Pancreas (tissue), 10 donors: ENCODE results near the gene SERTAD4. TPM values are rescaled to one million over a fixed set of nuclear protein-coding genes. Genes with fewer than 3 reads are reported as not detected.
"Not testable (repeated sequence)": the region's sequence is repeated elsewhere in the genome, so short reads cannot be mapped to it uniquely, and the experiment has no call there.

Source experiments
- ATAC-seq, 4 donors: fragments of 200-7000 bp; cut with Tn5 transposase; one replicate each; pipeline versions ENCODE4 v1.8.0 to v1.9.1; 2020; ENCODE audit warnings: mild to moderate bottlenecking in 4 of 4, moderate library complexity in 4 of 4
- DNase-seq, 6 donors: peaks; one replicate each; pipeline ENCODE4 v3.0.0-alpha.2; 2020
- FAIRE-seq: peaks from 2 replicates; lab custom pipeline; 2012; peaks lifted over from hg19 to GRCh38; lab: Jason Lieb, UNC
- H3K27ac ChIP-seq, 4 donors: fragments of 200-600 bp; sonication (generic); 1 replicate in 3 of 4; 2 replicates in 1 of 4; pipeline versions ENCODE4 v1.5.0 to v1.8.0; 2020
- H3K27me3 ChIP-seq, 4 donors: fragments of 200-600 bp; one replicate each; pipeline ENCODE4 v1.8.0; 2021
- H3K36me3 ChIP-seq, 3 donors: fragments of 200-600 bp; sonication (generic) in 1 of 3; one replicate each; pipeline versions ENCODE4 v1.5.0 to v1.8.0; 2020 to 2021
- H3K4me1 ChIP-seq, 3 donors: fragments of 200-600 bp; one replicate each; pipeline ENCODE4 v1.8.0; 2021
- H3K4me3 ChIP-seq, 4 donors: fragments of 200-600 bp; sonication (generic) in 2 of 4; one replicate each; pipeline versions ENCODE4 v1.5.0 to v1.8.0; 2020 to 2021
- H3K9me3 ChIP-seq, 4 donors: fragments of 200-600 bp; one replicate each; pipeline ENCODE4 v1.8.0; 2021
- WGBS, 2 donors: extraction: QIAGEN DNeasy Blood & Tissue Kit; methylation state at CpG; one replicate each; pipeline ENCODE4 v1.1.7; 2013; 5-methylcytosine and 5-hydroxymethylcytosine counted together
- intact Hi-C, 3 donors: fragments of 100-400 bp; cut with DNase I; formaldehyde crosslinking; loops; one replicate each; pipeline versions ENCODE4 v1.11.1 to v1.14.2; 2022
- polyA plus RNA-seq, 2 donors: library from polyadenylated mRNA; stranded (reverse); fragments of 200-250 nt; gene quantifications; one replicate each; pipeline ENCODE4 v1.2.3, GENCODE V29; 2013
- total RNA-seq, 6 donors: library from RNA; stranded (reverse); fragmentation: NEBNext Ultra II Directional in 4 of 6; extraction: Animal tissue kit (Norgen Biotek cat#: 25700) in 4 of 6; gene quantifications; one replicate each; pipeline versions ENCODE4 v1.2.1 to v1.2.4, GENCODE V29; 2021 to 2023
- TF ChIP-seq, protein P1 (sequence below), 4 donors: fragments of 200-600 bp; sonication (generic) in 3 of 4; IDR thresholded peaks; one replicate each; pipeline versions ENCODE4 v1.5.0 to v1.8.0; 2021; ENCODE audit warnings: antibody characterized with exemption in 4 of 4
- donor health status: healthy with polysubstance abuse.
- donor health status: DM: no; HTN: no; CAD: no; lungs with moderate emphysema.
- donor health status: DM: no; HTN: no; CAD: no.
- donor health status: control.
- donor health status: control.
- donor health status: Bipolar disorder and iron deficiency.
- donor health status: DM: yes; HTN: yes; CAD: no.
- donor health status: DM: no; HTN: no; CAD: no.
- donor health status: DM: no; HTN: no; CAD: no.
- donor health status: DM: yes; HTN: yes; CAD: no.

SERTAD4 gene
- total and polyA plus RNA-seq, 8 donors: 0.14 to 0.97 (median 0.26) TPM

DNA sequence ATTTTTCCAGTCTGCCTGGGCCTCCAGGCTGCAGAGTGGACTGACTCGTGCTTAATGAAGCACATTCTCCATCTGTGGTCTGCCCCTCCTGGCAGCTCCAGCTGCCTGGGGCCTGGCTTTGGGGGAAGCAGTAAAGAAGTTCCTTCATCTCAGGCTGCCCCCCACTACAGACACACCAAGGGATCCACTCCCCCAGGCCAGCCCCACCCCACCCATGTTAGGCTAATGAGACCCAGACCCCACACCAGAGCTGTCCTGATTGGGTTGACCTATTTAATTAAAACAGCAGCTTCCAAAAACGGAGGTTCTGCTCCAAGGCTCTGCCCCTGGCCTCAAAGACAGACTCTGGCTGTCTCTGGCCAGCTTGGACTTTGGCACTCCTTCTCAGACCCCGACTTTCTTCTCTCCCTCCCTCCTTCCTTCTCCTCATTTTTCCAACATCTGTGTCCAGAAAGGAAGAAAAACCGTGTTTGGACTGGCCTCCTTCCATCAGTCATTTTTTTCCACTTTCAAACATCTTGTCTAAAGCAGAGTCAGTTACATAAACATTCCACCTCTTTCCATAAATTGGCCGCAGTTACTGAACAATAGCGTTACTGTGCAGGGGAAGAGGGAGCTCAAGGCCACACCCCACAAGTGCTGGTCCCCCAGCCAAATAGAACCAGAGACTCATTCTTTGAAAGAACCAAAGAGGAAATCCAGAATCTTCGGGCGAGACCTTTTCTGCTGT lies 29.7 kb downstream of the SERTAD4 start:
- Histone ChIP-seq H3K4me3 (no peak overlapping the region), H3K27ac (no peak overlapping the region), H3K36me3 (no peaks in the 10 kb centered on the region), H3K9me3 (no peaks in the 10 kb centered on the region), H3K27me3 (no peaks in the 10 kb centered on the region), H3K4me1 (no peaks in the 10 kb centered on the region)
- DNase-seq: no peak
- intact Hi-C loops: no loop called here
- WGBS, 2 donors: 23 to 28% methylated on average over 8 of the region's 8 CpGs
- TF ChIP-seq, protein P1, sequence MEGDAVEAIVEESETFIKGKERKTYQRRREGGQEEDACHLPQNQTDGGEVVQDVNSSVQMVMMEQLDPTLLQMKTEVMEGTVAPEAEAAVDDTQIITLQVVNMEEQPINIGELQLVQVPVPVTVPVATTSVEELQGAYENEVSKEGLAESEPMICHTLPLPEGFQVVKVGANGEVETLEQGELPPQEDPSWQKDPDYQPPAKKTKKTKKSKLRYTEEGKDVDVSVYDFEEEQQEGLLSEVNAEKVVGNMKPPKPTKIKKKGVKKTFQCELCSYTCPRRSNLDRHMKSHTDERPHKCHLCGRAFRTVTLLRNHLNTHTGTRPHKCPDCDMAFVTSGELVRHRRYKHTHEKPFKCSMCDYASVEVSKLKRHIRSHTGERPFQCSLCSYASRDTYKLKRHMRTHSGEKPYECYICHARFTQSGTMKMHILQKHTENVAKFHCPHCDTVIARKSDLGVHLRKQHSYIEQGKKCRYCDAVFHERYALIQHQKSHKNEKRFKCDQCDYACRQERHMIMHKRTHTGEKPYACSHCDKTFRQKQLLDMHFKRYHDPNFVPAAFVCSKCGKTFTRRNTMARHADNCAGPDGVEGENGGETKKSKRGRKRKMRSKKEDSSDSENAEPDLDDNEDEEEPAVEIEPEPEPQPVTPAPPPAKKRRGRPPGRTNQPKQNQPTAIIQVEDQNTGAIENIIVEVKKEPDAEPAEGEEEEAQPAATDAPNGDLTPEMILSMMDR (IDR thresholded peaks at IDR 0.05): no peak
- FAIRE-seq: no peak
- ATAC-seq: peak in 3 of 4 donors; percentile 24 to 52 (median 48)

DNA sequence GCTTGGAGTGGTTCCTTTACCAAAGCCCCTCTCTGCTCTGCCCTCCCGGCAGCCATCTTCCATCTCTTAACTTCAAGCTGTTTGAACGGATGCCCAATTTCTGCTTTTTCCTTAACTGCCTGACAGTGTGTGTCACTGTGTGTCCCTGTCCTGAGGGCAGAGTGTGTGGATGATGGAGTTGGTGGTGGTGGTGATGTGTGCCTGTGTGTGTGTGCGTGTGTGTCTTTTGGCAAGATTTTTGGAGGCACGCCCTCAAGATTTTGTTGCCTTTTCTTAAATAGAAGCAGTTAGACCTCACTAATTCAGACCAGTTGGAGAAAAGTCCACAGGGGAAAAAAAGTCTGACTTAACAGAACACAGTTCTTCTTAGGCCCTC lies 30.3 kb downstream of the SERTAD4 start:
- H3K27me3 ChIP-seq: no peaks in the 10 kb centered on the region
- no peak overlapping the region for H3K27ac ChIP-seq
- ATAC-seq (no peak), DNase-seq (no peak), FAIRE-seq (no peak)
- no peaks in the 10 kb centered on the region for H3K36me3 ChIP-seq
- H3K9me3 ChIP-seq: no peaks in the 10 kb centered on the region
- H3K4me3 ChIP-seq: no peak overlapping the region
- intact Hi-C loops: no loop called here
- TF ChIP-seq, protein P1 (IDR thresholded peaks at IDR 0.05): no peak
- 77 to 84% methylated on average over 4 of the region's 4 CpGs for WGBS, 2 donors
- no peaks in the 10 kb centered on the region for H3K4me1 ChIP-seq

DNA sequence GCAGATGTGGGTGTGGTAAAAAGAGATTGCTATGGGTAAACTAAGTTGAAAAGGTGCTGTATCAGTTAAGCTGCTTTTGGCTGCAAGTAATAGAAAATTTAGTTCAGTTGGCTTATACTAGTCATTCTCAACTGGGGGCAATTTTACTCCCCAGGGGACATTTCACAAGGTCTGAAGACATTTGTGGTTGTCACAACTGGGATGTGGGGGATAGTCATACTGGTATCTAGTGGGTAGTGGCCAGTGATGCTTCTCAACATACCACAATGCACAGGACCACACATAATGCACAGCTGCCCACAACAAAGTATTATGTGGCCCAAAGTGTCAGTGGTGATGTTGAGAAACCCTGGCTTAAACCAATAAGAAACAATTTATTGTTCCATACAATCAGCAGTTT lies 31.4 kb downstream of the SERTAD4 start:
- Histone ChIP-seq H3K4me1 (no peaks in the 10 kb centered on the region), H3K36me3 (no peaks in the 10 kb centered on the region), H3K27ac (no peak overlapping the region), H3K9me3 (no peaks in the 10 kb centered on the region), H3K4me3 (no peak overlapping the region), H3K27me3 (no peaks in the 10 kb centered on the region)
- TF ChIP-seq, protein P1 (IDR thresholded peaks at IDR 0.05): no peak
- ATAC-seq (no peak), FAIRE-seq (no peak), DNase-seq (no peak)
- intact Hi-C loops: no loop called here

DNA sequence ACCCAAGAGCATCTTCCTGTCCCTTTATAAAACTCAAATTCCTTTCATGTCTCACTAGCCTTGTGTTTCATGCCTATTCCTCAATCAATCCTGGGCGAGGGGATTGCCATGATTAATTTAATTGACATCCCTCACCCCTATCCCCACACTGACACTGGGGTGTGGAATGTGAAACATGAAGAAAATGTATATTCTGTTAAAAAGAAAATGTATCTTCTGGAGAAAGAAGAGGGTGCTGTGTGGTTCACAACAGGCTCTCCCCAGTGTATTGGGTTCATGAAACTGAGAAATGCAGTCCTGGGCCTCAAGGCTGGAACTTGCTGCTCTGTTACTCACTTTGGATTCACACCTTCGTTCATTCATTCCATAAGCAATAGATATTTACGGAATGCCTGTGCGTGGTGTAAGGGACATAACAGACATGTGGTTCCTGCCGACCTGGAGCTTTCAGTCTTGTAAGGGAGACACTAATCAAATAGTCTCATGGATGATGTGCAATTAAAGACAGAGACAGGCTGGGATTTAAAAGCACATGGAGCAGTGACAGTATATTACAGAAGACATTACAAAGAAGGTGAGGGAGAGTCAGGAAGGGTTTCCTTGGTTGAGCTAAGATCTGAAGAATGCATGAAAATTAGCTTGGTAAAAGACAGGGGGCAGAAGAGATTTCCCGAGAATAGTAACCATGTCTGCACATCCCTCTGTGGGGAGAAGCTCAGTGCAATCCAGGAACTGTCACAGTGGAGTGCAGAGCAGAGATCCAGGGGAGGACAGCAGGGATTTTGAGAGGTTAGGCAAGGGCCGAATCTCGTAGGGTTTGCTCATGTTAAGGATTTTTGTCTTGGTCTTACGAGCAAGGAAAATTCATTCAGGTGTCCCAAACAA lies 32.1 kb downstream of the SERTAD4 start:
- Histone ChIP-seq H3K36me3 (no peaks in the 10 kb centered on the region), H3K27me3 (no peaks in the 10 kb centered on the region), H3K4me1 (no peaks in the 10 kb centered on the region), H3K27ac (no peak overlapping the region), H3K9me3 (no peaks in the 10 kb centered on the region), H3K4me3 (no peak overlapping the region)
- DNase-seq (no peak), ATAC-seq (no peak), FAIRE-seq (no peak)
- 48 to 66% methylated on average over 9 of the region's 9 CpGs for WGBS, 2 donors
- TF ChIP-seq, protein P1 (IDR thresholded peaks at IDR 0.05): no peak
- intact Hi-C loops: no loop called here

DNA sequence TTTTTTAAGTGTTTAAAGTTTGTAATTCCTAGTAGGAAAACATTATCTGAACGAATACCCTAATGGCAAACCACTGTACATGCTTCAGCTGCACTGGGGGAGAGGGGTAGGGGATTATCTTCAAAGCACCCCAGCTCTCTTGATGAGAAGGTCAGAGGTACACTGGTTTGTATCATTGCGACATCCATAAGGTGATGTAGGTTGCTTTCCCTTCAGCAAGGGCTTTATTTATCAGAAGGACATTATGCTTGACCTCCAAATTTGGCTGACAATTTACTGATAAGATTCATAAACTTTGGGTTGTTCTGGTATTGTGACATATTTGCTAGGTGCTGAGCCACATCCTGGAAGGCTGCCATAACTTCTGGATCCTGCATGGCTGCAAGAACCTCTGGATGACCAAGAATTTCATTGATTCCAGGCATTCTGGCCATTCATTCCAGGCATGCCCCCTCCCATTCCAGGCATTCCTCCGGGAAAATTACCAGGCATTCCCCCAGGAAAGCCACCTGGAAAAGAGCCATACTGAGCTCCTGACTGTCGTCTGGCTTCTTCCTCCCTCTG lies 32.9 kb downstream of the SERTAD4 start:
- DNase-seq: peak in 2 of 6 donors; percentile 6 to 34
- intact Hi-C loops, H3K9me3 ChIP-seq, H3K27me3 ChIP-seq, ATAC-seq, H3K4me1 ChIP-seq, H3K4me3 ChIP-seq, H3K27ac ChIP-seq, FAIRE-seq, H3K36me3 ChIP-seq: not testable (repeated sequence)
- WGBS, 2 donors: 19 to 26% methylated on average over 4 of the region's 4 CpGs
